Activated CD8-positive, alpha-beta memory T cell treated with anti-CD3 and anti-CD28 coated beads for 4 hours (primary cell): ENCODE results near the gene NPDC1.
"Not testable (repeated sequence)": the region's sequence is repeated elsewhere in the genome, so short reads cannot be mapped to it uniquely, and the experiment has no call there.

Experiments used
- DNase-seq, 2 donors: peaks; one replicate each; pipeline ENCODE4 v3.0.0-alpha.2; 2020; ENCODE audit warnings: low read depth in 2 of 2

NPDC1 gene

GRCh38 chr9:137011907-137012675, 33.9 kb downstream of the NPDC1 start:
- DNase-seq, result no peak

DNA sequence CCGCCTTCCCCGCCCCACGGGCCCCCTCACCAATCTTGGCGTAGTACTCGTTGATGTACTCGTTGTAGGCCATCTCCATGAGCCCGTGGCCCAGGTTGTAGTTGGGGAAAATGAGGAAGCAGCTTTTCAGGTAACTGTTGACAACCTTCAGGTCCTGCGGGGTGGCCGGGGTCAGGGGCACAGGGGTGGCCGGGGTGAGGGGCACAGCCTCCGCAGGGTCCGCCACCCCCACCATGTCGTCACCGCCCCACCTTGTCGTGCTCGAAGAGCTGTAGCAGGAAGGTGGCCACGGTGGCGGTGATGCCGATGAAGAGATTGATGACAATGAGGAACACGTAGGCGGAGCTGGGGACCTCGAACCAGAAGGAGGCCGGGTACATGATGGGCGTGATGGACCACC, 34.8 kb downstream of the NPDC1 start:
- no peak for DNase-seq

DNA sequence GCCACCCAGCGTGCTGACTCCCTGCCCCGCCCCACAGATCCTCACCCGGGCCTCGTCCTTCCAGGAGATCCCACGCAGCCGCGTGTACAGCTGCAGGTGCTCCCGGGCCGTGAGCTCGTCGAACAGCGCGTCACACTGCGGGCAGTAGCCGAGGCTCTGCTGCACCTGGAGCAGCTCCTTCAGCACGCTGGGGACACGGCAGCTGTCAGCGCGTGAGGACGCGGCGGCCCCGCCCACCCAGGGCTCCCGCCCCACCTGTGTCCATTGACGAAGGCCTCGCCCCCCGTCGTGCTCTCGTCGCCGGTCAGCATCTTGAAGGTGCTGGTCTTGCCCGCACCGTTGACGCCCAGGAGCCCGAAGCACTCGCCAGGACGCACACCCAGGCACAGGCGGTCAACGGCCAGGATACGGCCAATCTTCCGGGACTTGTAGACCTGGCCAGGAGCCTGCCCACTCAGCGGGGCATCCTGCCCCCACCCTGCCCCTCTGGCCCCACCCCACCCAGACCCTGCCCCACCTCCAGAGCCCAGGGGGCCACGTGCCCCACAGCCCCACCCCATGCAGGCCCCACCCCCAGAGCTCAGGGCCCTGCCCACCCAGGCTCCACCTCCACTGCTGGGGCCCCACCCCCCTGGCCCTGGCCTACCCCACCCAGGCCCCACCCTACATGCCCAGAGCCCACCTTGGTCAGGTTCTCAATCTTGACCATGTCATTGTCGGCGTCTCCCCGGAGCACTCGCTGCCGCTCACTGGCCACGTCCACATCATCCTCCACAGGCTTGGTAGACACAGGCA, 35.8 kb downstream of the NPDC1 start:
- no peak for DNase-seq

- no peak for DNase-seq
These were observed 36.8 kb downstream of the NPDC1 start for GRCh38 chr9:137009217-137009616.

GRCh38 chr9:137008312-137008711, 37.7 kb downstream of the NPDC1 start:
- DNase-seq, result no peak

DNA sequence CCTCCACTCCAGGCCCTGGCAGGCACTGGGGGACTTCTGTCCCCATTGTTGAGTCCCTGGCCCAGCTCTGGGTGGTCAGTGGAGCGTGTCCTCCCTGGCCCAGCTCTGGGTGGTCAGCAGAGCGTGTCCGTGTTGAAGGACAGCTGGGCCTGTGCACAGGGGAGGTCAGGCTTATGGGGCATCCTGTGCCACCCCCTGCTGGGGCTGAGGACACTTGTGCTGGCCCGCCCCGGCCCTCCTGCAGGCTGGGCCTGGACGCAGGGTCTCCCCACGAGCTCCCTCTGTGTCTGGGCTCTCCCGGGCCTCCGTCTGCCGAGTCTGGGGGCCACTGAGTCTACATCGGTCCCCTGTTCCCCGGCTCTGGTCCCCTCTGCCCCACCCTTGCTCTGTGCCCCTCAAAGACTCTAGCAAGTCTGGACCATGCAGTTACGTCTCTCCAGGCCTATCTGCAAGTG, 38.1 kb downstream of the NPDC1 start:
- no peak for DNase-seq

DNA sequence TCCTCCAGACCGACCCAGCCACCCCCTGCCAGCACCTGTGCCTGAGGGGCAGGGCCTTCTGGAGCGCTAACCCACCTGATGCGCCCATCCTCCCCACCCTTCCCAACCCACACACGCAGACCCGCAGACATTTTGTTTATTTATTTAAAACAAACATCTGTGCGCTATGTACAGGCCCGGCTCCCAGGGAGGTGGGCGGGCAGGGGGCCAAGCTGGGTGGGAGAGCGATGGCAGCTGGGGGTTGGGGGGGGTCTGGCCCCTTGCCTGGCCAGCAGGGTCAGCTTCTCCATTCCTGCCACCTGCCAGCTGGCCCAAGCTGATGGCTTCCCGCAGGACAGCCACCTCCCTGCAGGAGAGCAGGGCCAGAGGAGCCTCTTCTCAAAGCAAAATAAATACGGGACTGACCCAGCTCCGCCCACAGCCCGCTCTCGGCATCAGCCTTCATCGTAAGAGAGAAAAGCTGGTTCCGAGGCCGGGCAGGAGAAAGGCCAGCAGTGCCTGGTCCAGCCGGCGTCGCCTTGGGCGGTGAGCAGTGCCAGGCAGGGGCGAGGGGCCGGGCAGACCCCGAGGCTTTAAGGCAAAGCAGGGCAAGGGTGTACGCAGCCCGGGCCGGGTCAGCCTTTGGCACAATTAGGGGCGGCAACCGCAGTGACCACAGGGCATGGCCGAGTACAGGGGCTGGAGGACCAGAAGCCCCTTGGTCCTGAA, 38.7 kb downstream of the NPDC1 start:
- DNase-seq, result no peak

DNA sequence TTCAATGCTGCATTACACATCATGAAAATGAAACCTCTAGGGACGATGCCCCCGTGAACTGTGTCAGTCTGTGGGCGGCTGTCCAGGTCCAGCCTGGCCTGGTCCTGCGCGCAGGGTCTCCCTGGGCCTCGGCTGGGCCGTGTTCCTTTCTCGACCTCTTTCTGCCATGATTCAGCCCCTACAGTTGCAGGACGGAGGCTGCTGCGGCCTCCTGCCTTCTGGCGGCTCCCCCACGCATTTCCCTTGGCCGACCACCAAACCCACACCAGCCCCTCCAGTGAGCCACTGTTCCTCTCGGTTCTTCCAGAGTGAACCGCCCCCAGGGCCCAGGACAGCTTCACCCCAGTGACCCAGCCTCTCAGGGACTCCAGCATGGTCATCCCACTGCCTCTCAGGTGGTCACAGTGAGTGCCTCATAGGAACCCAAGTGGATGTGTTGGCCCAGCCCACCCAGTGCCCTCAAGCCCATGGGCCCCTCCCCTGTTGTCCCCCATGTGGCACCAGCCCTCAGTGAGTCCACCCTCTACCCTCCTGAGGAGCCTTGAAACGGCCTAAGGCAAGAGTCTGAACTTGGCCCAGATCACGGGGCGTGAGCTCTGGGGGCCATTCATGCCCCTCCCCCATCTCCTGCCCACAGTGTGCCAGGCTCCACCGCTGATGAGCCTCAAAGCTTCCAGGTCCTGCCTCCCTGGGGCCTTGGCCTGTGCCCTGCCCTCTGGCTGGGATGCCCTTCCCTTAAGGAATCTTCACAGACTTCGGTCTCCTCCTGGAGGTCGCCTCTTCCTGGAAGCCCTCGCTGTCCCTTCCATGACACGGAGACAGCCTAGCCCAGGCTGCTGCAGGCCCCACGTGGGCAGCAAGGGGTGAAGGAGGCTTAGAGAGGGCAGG, 39.6 kb downstream of the NPDC1 start:
- no peak for DNase-seq

GRCh38 chr9:137004285-137004684, 41.7 kb downstream of the NPDC1 start:
- DNase-seq, result not testable (repeated sequence)

DNA sequence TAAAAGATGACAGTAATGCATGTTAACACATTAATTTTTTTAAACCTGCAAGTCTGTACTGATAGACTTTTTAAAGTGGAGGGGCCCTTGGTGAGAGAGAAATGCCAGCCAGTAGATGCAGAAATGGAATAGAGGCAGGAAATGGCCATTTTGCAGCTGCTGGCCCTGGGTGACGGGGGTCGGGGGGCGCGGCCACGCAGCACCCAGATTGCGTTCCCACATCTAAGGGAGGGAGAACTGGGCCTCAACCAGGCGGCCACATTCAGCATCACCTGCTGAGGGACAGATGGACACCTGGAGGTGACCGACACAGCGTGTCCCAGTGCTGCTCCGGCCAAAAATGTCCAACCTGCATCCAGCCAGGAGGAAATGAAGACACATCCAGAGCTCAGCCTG, 43.3 kb downstream of the NPDC1 start:
- no peak for DNase-seq

DNA sequence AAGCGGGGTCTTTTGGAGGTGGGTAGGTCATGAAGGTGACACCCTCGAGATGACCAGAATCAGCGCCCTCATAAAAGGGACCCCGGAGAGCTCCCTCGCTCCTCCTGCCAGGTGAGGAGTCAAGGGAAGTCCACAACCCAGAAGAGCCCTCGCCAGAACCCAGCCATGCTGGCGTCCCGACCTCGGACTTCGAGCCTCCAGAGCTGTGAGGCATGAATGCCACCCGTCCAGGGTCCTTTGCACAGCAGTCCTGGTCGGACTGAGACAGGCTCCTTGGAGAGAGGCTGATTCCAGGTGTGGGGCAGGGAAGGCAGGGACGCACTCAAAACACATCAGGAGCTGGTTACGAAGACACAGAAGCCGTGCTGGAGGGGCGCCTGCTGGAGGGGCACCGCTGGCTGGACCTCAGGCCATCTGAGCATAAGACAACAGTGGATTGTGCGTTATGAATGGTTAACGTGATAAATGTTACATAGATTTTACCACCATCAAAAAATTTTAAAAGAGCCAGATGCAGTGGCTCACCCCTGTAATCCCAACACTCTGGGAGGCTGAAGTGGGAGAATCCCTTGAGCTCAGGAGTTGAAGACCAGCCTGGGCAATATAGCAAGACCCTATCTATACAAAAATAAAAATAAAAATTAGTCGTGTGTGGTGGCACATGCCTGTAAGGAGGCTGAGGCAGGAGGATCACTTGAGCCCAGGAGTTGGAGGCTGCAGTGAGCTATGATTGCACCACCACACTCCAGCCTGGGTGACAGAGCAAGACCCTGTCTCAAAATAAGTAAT, 43.9 kb downstream of the NPDC1 start:
- no peak for DNase-seq

- no peak for DNase-seq
These were observed 45.6 kb downstream of the NPDC1 start for GRCh38 chr9:137000177-137000930.

GRCh38 chr9:136997830-136998234, 48.1 kb downstream of the NPDC1 start:
- no peak for DNase-seq

DNA sequence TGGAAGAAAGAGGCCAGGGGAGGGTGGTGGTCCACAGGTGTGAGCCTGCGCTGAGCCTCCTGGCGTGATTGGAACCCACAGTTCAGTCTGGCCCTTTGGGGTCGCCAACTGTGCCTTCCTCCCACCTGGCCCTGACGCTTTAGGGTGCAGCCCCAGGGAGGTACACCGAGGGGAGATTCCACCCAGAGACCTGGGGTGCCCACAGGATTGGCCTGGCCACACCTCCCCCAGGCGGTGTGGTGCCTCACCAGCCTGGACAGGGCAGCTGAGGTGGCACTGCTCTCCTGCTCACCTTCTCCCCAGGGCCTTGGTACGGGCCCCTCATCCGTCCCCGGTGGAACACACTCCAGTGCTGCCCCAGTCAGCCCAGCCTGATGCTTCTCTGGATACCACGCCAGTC, 48.6 kb downstream of the NPDC1 start:
- no peak for DNase-seq

DNA sequence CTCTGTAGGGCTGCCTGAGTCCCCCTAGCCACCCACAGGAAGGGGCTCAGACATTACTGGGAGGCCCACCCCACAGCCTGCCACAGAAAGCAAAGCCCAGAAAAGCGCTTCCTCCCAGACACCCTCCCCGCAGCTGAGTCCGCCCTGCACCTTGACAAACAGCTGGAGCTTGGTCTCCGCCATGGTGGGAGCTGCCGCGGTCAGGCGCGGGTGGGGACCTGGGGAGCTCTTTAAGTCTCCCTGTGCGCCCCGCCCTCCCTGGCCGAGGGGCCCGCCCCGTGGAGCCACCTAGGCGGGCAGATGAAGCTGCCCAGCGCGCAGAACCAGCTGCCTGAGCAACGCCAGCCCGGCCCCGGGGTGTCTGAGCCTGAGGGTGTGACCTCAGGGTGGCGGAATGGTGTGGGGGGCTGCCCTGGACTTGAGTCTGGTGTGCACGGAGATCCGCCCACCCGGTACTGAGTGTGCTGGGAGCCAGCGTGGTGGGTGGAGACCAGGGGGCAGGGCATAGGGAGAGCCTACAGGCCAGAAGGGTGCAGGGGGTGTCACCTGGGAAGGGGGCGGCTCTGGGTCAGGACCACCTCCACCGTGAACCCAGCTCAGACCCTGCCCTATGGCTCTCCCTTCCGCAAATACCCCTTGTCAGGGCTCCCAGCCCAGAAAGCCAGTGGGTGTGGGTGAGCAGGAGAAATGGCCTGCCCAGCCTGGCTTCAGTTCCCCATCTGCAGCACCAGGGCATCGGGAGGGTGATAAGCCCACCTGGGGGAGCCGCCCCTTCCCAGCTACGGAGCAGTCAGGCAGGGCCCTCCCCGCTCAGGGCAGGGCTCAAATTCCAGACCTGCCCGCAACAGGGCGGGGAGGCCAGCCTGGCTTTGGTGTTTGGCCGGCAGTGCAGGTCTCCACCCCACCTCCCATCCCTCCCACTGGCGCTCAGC, 49.4 kb downstream of the NPDC1 start, which contains the start of gene CLIC3:
CLIC3 (minus strand) TSS at position 208 of the 932 bp plus-strand sequence; CDS start at position 183, 25 bp downstream.
- peak; percentile 16 to 45 for DNase-seq

- no peak for DNase-seq
These were observed 50.1 kb downstream of the NPDC1 start for GRCh38 chr9:136995772-136996311.

DNA sequence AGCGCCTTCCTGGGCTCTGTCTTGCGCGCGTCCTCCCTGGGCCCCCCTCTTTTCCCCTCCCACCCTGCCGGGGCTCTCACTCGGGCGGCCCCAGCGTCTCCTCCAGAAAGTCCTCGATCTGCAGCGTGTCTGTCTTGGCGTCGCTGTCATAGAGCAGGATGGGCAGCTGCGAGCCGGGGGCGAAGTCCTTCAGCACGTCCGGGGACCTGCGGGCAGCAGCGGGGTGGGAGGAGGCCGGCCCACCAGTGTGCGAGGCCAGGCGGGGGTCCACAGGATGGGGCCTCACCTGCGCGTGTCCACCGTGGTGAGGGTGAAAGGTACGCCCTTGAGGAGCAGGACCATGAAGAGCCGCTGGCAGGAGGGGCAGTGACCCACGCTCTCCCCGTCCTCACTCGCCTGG, 50.6 kb downstream of the NPDC1 start:
- DNase-seq, result no peak

DNA sequence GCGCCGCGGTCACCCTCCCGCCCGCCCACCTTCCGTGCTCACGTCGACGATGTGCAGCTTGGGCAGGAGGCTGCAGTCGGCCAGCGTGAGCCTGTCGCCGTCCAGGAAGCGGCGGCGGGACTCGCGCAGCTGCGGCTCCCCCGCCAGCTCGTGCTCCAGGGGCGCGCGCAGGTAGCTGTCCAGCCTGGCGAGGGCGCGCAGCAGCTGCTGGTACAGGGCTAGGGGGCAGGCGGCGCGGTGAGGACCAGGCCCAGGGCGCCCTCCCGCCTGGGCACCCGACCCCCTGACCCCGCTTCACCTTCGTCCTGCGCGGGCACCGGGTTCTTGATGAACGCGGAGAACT, 51.1 kb downstream of the NPDC1 start:
- no peak for DNase-seq
